ENCODE measurements around the gene ZNF365. TPM values are rescaled to one million over a fixed set of nuclear protein-coding genes. Genes with fewer than 3 reads are reported as not detected.

The ZNF365 gene
- total and polyA plus RNA-seq, 2 of the 8 experiments (the other 6 are each of a cell fraction or from before 2014, with no cell fraction given) = 0.41 to 0.43 TPM

DNA sequence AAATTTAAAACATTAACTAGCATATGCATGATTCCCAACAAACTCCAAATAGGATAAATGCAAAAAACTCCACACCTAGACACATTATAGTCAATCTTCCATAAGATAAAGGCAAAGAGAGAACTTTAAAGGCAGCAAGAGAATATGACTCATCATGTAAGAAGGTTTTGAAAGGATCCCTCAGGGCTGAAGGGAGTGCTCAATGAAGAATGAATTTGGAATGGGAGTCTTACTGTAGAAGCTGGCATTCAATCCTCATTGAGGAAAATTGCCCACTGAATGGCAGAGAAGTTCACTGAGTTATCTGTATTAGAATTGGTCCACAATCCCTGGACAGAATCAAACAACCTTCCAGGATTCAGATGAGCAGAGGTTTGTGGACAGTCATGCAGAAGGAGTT, 26.1 kb upstream of the ZNF365 start:
- ChIA-PET POLR2A (ENCODE audit: partially characterized antibody) (no interaction called here), CTCF (ENCODE audit: partially characterized antibody) (no interaction called here)
- Histone ChIP-seq H2AFZ (ENCODE audit: low read length) (no peak overlapping the region), H3K79me2 (ENCODE audit: control insufficient read depth in 1 of 2, insufficient read depth in 2 of 2, low read length in 2 of 2) (no peaks in the 10 kb centered on the region), H3K23ac (ENCODE audit: insufficient read length) (no peak overlapping the region), H2BK120ac (replicated peaks; ENCODE audit: low read depth, low read length) (no peak overlapping the region), H4K8ac (ENCODE audit: extremely low read depth, insufficient read depth, low read length) (no peak overlapping the region), H3K36me3 (ENCODE audit: control insufficient read depth in 2 of 4, insufficient read depth in 4 of 4, low read length in 3 of 4) (no peaks in the 10 kb centered on the region), H4K5ac (ENCODE audit: insufficient read length, low read depth, low read length) (no peak overlapping the region), H3K23me2 (ENCODE audit: low read depth, low read length) (no peaks in the 10 kb centered on the region), H4K20me1 (replicated peaks in 1 of 2; ENCODE audit: control insufficient read depth in 1 of 2, insufficient read depth in 2 of 2, low read length in 2 of 2) (no peaks in the 10 kb centered on the region), H2BK5ac (ENCODE audit: low read depth, low read length) (no peak overlapping the region), H2AK5ac (ENCODE audit: low read depth, low read length) (no peak overlapping the region), H2BK12ac (ENCODE audit: low read depth, low read length) (no peak overlapping the region), H3K18ac (ENCODE audit: extremely low read depth, low read length) (no peak overlapping the region), H3K79me1 (ENCODE audit: low read depth, low read length) (no peaks in the 10 kb centered on the region), H3K4me1 (replicated peaks in 1 of 4; ENCODE audit: control insufficient read depth in 3 of 4, insufficient read depth in 4 of 4, low read length in 3 of 4) (no peaks in the 10 kb centered on the region), H3K9me3 (ENCODE audit: insufficient read depth in 2 of 2, low read depth in 1 of 2, low read length in 1 of 2) (peaks cover 13 to 29% of the 10 kb centered on the region in 2 experiments; a peak in 3 of 4 replicates), H3K27ac (ENCODE audit: low read depth, low read length) (no peak overlapping the region), H2BK15ac (ENCODE audit: low read length) (no peak overlapping the region), H3K56ac (replicated peaks; ENCODE audit: insufficient read length, low read depth, low read length) (no peak overlapping the region), H3K4me3 (ENCODE audit: extremely low read depth in 1 of 4, insufficient read depth in 2 of 4, low read depth in 3 of 4, low read length in 4 of 4) (no peak overlapping the region), H3K27me3 (replicated peaks in 1 of 4; ENCODE audit: control insufficient read depth in 3 of 4, extremely low read depth in 1 of 4, insufficient read depth in 3 of 4, low read length in 3 of 4) (no peaks in the 10 kb centered on the region), H3K4ac (replicated peaks; ENCODE audit: insufficient read length, low read depth, low read length) (no peak overlapping the region), H3K9ac (replicated peaks in 1 of 4; ENCODE audit: extremely low read depth in 1 of 4, low read depth in 3 of 4, low read length in 3 of 4) (no peak overlapping the region), H3K4me2 (ENCODE audit: insufficient read depth in 1 of 2, low read depth in 2 of 2, low read length in 2 of 2) (no peak overlapping the region), H2BK20ac (ENCODE audit: low read length) (no peak overlapping the region), H4K91ac (replicated peaks; ENCODE audit: insufficient read length, low read length) (no peak overlapping the region), H3K14ac (ENCODE audit: insufficient read length) (no peak overlapping the region)
- TF ChIP-seq BRCA1 (IDR thresholded peaks at IDR 0.05; ENCODE audit: low read depth, low read length) = no peak
- DNase-seq (ENCODE audit: low read depth in 1 of 2, low spot score in 2 of 2) (no peak), FAIRE-seq (no peak)

Data from H1 (cell line).